Measurements from ENCODE around the gene TBX4. TPM values are rescaled to one million over a fixed set of nuclear protein-coding genes. Genes with fewer than 3 reads are reported as not detected.

Gene TBX4
- total RNA-seq, 4 donors from 2014 or later, result 2.4 TPM; not detected in 3

- intact Hi-C loops (cut with DNase I; ENCODE audit: low total_unique reads) (loop anchor here (5.0 to 10.0 kb wide), 3 partner anchors 136 to 892 kb away; partner anchors contain the start of gene APPBP2), in situ Hi-C loops (cut with MboI; ENCODE audit: low pct_ligation_motif_present in 1 of 4, low pct_unique_long_range_greater_than_20kb in 1 of 4, low sequenced_read_pairs in 3 of 4) (loop anchor here in 1 of 4 donors (25.0 kb wide), 1 partner anchor 421 kb away; no protein-coding TSS in a partner anchor)
- no peak overlapping the region for H3K27ac ChIP-seq
- peaks cover 43% of the 10 kb centered on the region for H3K27me3 ChIP-seq
- no peak overlapping the region for H3K4me3 ChIP-seq
- peaks cover 6 to 18% (median 12%) of the 10 kb centered on the region in 4 donors for H3K4me1 ChIP-seq
- H3K36me3 ChIP-seq, result no peaks in the 10 kb centered on the region
- TF ChIP-seq EP300 (IDR thresholded peaks at IDR 0.05; ENCODE audit: low read depth) (no peak), CTCF (IDR thresholded peaks at IDR 0.05) (peak; percentile 76 to 96 (median 91))
- peak; percentile 77 for DNase-seq
- no peaks in the 10 kb centered on the region for H3K9me3 ChIP-seq
- 37% methylated on average over 29 of the region's 43 CpGs; no CpG with 5 or more reads in 1 of the 2 donors for WGBS, 2 donors (ENCODE audit: low coverage in 1 of 2)
Observed at GRCh38 chr17:61416540-61417363, 35.5 kb upstream of the TBX4 start.

- intact Hi-C loops (cut with DNase I; ENCODE audit: low total_unique reads), result loop anchor here (5.0 to 10.0 kb wide), 3 partner anchors 134 to 894 kb away; partner anchors contain the start of gene APPBP2
- H3K4me3 ChIP-seq, result no peak overlapping the region
- H3K27ac ChIP-seq, result no peak overlapping the region
- in situ Hi-C loops (cut with MboI; ENCODE audit: low pct_ligation_motif_present in 1 of 4, low pct_unique_long_range_greater_than_20kb in 1 of 4, low sequenced_read_pairs in 3 of 4), result loop anchor here in 1 of 4 donors (25.0 kb wide), 1 partner anchor 419 kb away; no protein-coding TSS in a partner anchor
- peaks cover 0 to 8% (median 0%) of the 10 kb centered on the region in 4 donors for H3K4me1 ChIP-seq
- peaks cover 44% of the 10 kb centered on the region for H3K27me3 ChIP-seq
- H3K9me3 ChIP-seq, result no peaks in the 10 kb centered on the region
- WGBS, 2 donors (ENCODE audit: low coverage in 1 of 2), result 78 to 79% methylated on average over 2 of the region's 2 CpGs
- no peaks in the 10 kb centered on the region for H3K36me3 ChIP-seq
- no peak for TF ChIP-seq POLR2AphosphoS5 (IDR thresholded peaks at IDR 0.05)
- no peak for TF ChIP-seq POLR2A (IDR thresholded peaks at IDR 0.05)
- TF ChIP-seq EP300 (IDR thresholded peaks at IDR 0.05; ENCODE audit: low read depth), result no peak
- TF ChIP-seq CTCF (IDR thresholded peaks at IDR 0.05), result no peak
- no peak for DNase-seq
Observed at GRCh38 chr17:61418449-61418848, 33.8 kb upstream of the TBX4 start.

- H3K4me1 ChIP-seq, result peaks cover 0 to 8% (median 0%) of the 10 kb centered on the region in 4 donors
- no peak overlapping the region for H3K27ac ChIP-seq
- TF ChIP-seq POLR2A (IDR thresholded peaks at IDR 0.05) (no peak), POLR2AphosphoS5 (IDR thresholded peaks at IDR 0.05) (no peak), EP300 (IDR thresholded peaks at IDR 0.05; ENCODE audit: low read depth) (no peak), CTCF (IDR thresholded peaks at IDR 0.05) (no peak)
- no peaks in the 10 kb centered on the region for H3K36me3 ChIP-seq
- intact Hi-C loops (cut with DNase I; ENCODE audit: low total_unique reads) (loop anchor here (5.0 to 10.0 kb wide), 3 partner anchors 133 to 895 kb away; partner anchors contain the start of gene APPBP2), in situ Hi-C loops (cut with MboI; ENCODE audit: low pct_ligation_motif_present in 1 of 4, low pct_unique_long_range_greater_than_20kb in 1 of 4, low sequenced_read_pairs in 3 of 4) (loop anchor here in 3 of 4 donors (10.0 to 25.0 kb wide), 2 partner anchors 135 to 418 kb away; no protein-coding TSS in a partner anchor)
- H3K27me3 ChIP-seq, result peaks cover 50% of the 10 kb centered on the region
- WGBS, 2 donors (ENCODE audit: low coverage in 1 of 2), result 82% methylated on average over 8 of the region's 8 CpGs; no CpG with 5 or more reads in 1 of the 2 donors
- no peak overlapping the region for H3K4me3 ChIP-seq
- no peak for DNase-seq
- H3K9me3 ChIP-seq, result no peaks in the 10 kb centered on the region
Observed at GRCh38 chr17:61419496-61420046, 32.7 kb upstream of the TBX4 start.

- 22 to 64% methylated on average over 2 to 4 of the region's 4 CpGs for WGBS, 2 donors (ENCODE audit: low coverage in 1 of 2)
- H3K36me3 ChIP-seq, result no peaks in the 10 kb centered on the region
- DNase-seq, result no peak
- intact Hi-C loops (cut with DNase I; ENCODE audit: low total_unique reads), result no loop called here
- H3K27ac ChIP-seq, result no peak overlapping the region
- TF ChIP-seq EP300 (IDR thresholded peaks at IDR 0.05; ENCODE audit: low read depth) (no peak), CTCF (IDR thresholded peaks at IDR 0.05) (no peak), POLR2A (IDR thresholded peaks at IDR 0.05) (no peak), POLR2AphosphoS5 (IDR thresholded peaks at IDR 0.05) (no peak)
- peaks cover 0 to 8% (median 0%) of the 10 kb centered on the region in 4 donors for H3K4me1 ChIP-seq
- no peak overlapping the region for H3K4me3 ChIP-seq
- peaks cover 53% of the 10 kb centered on the region for H3K27me3 ChIP-seq
- in situ Hi-C loops (cut with MboI; ENCODE audit: low pct_ligation_motif_present in 1 of 4, low pct_unique_long_range_greater_than_20kb in 1 of 4, low sequenced_read_pairs in 3 of 4), result loop anchor here in 3 of 4 donors (10.0 to 25.0 kb wide), 2 partner anchors 135 to 417 kb away; no protein-coding TSS in a partner anchor
- H3K9me3 ChIP-seq, result no peaks in the 10 kb centered on the region
Observed at GRCh38 chr17:61420052-61420451, 32.2 kb upstream of the TBX4 start.

Measured in transverse colon (tissue), 4 donors.